Activated T-cell treated with anti-CD3 and anti-CD28 coated beads, Interleukin-2, amount 50 U/mL, for 48 hours (primary cell): ENCODE measurements around the gene GPC5.

Experiments
- DNase-seq, 2 experiments: peaks; one replicate each; pipeline ENCODE4 v3.0.0-alpha.2; 2020

Gene GPC5

DNA sequence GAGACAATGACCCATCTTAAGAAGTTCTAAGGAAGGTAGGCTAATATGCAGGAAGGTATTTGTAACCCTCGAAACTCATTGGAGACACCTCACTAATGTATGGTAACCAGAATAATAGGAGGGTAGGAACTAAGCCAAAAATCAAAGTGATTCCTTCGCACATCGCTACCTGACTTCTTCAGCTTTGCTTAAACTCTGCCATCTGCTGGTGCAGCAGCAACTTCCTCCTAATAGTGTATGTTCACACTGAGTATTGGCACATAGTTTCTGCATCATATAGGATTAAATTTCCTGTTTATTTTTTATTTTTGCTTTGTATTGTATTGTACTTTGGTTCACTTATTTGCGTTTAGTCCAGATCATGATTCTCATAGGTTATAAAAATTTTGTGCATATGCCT lies 676.2 kb downstream of the GPC5 start:
- no peak for DNase-seq

DNA sequence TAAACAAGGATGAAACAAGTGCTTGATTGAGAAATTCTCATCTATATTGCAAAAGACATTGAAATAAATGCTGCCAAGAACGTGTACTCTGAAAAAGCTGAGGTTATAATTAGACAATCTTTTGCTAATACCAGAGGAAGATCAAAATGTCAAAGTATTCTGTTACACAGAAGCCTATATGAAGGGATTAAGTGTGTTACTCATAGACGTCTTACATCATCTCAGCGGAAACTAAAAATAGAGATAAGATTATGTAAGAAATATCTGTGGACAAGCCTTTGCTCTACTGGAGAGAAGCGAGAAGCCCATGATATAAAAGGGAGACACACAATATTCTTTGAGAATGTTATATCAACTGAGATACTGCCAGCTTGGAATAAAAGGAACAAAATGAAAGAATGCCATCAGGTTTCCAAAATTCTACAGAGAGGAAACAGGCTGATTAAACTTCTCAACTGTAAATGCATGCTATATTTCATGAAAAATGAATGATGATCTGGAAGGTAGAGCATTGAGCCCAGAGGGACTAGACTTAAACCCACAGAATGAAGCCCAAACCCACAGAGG lies 699.0 kb downstream of the GPC5 start:
- DNase-seq: no peak

- no peak for DNase-seq
Observed at GRCh38 chr13:92101801-92102200, 703.4 kb downstream of the GPC5 start.

- no peak for DNase-seq
Observed at GRCh38 chr13:92103689-92104153, 705.3 kb downstream of the GPC5 start.

DNA sequence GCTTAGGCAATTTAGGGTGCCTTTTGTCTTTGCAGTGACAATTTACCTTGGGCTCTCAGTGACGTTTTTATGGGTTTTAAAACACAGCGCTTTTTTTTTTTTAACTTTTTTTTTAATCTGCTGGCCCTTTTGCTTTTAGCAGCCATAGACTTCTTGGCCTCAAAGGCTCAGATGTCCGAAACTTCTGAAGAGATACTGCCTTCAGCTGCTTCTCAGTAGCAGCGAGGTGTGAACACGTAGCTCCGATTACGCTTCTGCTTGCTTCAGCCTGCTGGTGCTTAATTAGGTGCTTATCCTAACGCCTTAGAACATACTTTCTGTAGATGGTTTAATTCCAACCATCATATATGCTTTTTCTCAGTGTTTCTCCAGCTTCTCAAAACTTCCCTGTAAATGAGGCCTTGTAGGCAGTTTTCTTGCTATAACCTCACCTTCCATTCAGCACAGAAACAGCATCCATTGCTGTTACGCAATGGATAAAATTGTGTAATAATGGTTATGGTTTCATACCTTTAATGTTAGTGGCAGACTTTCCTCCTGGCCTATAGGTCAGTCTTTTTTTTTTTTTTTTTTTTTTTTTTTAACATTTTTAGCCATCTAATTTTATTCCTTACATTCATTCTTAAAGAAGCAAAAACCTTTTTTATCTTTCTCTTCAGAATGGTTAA lies 723.9 kb downstream of the GPC5 start:
- no peak for DNase-seq

DNA sequence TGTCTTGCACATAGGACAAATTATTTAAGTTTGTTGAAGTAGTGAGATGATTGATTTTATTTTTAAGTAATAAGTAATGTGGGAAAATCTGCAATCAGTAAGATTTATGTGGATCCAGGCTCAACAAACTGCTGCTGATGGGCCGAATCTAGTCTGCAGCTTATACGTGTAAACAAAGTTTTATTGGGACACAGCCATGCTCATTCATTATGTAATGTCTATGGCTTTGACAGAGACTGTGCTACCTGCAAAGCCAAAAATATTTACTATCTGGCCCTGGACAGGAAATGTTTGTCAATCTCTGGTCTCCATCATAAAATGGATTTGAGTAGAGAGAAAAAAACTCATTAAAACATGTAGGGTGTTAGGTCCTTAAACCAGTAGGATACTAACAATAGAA lies 728.0 kb downstream of the GPC5 start:
- DNase-seq: no peak

GRCh38 chr13:92135509-92135908 lies 737.1 kb downstream of the GPC5 start:
- no peak for DNase-seq

GRCh38 chr13:92136449-92137155 lies 738.2 kb downstream of the GPC5 start:
- DNase-seq: no peak

DNA sequence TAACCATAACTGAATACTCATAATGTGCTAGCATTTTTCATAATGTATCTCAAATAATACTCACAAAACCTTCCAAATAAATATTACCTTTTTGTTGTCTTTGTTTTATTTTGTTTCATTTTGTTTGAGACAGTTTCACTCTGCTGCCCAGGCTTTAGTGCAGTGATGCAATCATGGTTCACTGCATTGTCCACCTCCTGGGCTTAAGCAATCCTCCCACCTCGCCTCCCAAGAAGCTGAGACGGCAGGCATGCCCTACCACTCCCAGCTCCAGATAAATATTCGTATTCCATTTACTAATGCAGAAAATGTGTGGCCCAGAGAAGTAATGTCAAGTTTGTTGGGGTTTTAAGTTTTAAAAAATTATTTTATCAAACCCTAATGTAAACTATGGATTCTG lies 739.1 kb downstream of the GPC5 start:
- no peak for DNase-seq

GRCh38 chr13:92143766-92144165 lies 745.3 kb downstream of the GPC5 start:
- no peak for DNase-seq

DNA sequence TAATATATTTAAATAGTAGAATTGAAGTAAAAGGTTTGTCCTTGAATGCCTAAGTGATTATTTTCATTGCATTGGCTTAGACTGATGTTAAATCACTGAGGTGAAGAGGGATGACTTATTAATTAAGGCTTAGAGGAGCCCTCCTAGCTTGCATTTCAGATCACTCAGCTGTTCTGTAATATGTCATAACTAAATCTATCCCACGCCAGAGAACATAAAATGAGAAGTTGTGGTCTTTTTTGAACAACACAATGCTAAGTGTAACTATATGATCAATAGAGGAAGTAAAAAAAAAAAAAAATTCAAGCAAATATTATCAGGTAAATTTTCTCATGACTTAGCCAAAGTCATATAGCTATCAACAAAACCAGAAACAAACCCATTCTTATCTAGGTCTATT lies 752.2 kb downstream of the GPC5 start:
- DNase-seq: no peak

DNA sequence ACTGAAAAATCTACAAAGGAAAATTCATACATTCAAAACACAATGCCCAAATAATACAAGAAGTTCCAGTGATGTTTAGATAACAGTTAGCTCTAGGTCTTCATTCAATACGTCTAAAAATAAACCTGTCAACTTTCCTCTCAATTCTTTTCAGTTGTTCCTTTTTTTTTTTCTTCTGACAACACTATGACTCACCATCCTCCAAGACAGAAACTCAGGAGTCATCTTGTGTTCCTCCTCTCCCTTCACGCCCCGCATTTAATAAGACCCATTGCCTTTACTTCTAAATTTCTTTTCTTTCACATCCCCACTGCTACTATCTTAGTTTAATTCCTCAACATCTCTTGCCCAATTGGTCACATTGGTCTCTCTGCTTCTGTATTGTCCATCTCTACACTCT lies 759.9 kb downstream of the GPC5 start:
- no peak for DNase-seq

DNA sequence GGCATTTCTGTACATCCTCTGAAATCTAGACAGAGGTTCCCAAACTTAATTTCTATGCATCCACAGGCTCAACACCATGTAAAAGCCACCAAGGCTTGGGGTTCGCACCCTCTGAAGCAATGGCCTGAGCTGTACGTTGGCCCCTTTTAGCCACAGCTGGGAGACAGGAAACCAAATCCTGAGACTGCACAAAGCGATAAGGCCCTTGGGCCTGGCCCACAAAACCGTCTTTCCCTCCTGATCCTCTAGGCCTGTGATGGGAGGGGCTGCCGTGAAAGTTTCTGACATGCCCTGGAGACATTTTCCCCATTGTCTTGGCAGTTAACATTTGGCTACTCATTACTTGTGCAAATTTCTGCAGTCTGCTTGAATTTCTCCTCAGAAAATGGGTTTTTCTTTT lies 766.4 kb downstream of the GPC5 start:
- no peak for DNase-seq

DNA sequence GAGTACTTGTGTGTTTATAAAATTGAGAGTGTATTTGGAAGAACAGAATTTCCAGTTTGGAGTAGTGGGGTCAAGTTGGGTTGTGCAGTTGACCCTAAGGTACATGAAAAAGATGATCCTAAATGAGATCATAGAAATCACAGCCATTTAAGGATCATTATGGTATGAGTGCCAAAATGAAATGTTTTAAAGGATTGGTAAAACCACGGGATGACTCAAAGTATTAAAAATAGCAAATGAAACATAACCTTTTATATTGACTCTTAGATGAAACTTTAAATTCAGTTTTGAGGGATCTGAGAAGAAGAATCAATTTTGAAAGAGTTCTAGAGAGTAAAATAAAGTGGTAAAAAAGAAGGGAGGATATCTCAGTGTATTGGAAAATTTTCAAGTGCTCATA lies 773.8 kb downstream of the GPC5 start:
- no peak for DNase-seq

DNA sequence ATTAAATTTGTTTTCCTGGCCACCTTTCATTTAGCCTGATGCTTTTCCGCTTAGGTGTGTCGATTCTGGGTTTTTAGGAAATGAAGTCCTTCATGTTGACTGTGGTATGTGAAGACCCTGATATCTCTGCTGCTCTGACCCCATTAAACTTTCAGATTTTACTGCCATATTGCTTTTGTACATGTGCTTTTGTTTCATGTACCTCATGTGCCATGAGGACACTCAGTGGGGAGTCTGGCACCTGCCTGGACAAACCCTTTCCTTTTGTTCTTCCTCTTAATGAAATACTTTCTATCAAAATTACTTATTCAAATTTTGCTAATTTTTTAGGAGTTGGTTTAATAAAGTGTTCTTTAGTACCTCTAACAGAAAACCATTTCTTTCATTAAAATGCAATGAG lies 774.8 kb downstream of the GPC5 start:
- no peak for DNase-seq

- no peak for DNase-seq
Observed at GRCh38 chr13:92175330-92175729, 776.9 kb downstream of the GPC5 start.

GRCh38 chr13:92177966-92178365 lies 779.5 kb downstream of the GPC5 start:
- DNase-seq: no peak

DNA sequence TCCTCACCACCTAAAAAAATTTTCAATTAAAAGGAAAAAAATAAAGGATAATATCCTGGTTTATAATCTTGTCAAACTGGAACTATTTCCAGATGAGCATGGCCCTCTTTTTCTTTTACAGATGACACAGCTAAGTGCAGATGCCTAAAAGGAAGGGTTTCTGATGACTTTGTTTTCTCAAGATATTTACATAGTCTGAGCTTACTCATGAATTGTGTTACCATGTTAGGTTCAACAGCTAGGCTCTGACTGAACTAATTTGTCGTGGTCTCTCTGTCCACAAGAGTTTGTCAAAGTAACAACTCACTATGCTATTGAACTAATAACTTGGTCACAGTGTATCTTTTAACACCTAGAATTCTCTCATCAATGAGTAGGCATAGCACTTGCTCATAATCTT lies 780.8 kb downstream of the GPC5 start:
- no peak for DNase-seq

DNA sequence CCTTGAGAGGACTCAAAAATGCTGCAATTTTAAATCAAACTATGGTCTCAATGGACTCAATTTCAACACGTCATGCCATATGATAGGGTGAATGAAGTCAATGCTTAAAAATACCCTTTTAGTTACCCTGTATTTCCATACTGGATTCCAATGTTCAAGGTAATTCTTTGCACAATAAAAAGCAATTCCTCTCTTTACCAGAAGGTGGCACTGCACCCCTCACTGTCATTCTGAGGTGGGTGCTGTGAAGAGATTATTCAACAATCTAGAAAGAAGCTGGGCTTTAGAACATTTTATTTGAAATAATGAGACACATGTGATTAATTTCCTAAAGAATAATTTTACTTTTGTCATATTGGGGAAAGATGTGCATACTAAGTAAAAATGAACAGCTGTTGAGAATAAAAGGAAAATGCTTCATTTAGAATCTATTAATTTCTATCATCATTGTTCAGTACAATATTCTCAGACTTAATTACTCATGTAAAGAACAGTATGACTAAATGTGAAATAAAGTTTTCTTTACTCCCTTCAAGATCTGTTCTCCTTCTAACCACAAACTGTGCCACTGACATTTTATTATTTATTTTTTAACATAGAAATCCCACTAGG lies 789.1 kb downstream of the GPC5 start:
- no peak for DNase-seq

DNA sequence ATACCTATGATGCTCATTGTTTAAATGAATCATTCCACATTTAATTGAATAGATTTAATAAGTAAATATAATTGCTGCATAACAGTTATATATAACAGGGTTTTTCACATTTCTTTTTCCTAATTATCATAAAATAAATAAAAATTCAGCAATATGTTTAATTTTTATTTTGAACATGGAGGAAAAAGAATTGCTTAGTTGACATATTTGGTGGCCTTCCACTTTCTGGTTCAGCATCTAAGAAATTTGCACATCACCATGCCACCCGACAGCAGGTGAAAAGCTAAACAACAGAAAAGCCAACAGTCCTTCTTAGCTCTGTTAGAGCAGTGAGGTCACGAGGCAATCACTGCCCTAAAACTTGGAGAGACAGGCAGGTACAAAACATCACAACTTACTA lies 790.2 kb downstream of the GPC5 start:
- DNase-seq: no peak

GRCh38 chr13:92196591-92197256 lies 798.3 kb downstream of the GPC5 start:
- DNase-seq: no peak

DNA sequence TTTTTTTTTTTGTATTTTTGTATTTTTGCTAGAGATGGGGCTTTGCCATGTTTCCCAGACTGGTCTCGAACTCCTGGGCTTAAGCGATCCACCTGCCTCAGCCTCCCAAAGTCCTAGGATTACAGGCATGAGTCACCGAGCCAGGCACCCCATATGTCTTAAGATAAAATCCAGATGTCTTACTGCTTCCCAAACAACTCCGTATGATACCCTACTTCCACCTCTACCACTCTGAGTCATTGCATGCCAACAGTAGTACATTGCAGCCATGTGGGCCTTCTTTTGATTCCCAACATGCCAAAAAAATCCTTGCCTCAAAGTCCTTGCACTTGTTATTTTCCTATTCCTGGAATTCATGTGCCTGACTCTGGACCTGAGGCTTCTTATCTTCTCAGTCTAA lies 799.2 kb downstream of the GPC5 start:
- no peak for DNase-seq

DNA sequence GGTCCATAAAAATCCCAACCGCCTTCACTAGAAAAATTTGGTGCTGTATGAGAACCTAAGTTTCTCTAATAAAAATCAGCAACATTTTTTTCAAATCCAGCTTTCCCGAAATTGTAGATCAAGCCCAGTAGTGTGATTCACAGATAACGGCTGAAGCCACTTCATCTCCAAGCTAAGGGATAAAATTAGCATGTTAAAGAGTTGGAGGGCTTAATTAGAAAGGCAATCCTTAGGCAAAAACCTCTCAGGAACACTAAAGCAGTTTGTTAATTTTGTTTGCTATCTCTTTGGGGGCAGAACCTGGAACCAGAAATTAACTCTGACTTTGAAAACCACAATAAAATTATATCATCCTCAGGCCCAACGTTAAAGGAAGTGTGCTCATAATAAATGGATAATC lies 820.2 kb downstream of the GPC5 start:
- DNase-seq: no peak

- no peak for DNase-seq
Observed at GRCh38 chr13:92221916-92222315, 823.5 kb downstream of the GPC5 start.
